Peyer's patch (tissue), 4 donors: ENCODE data around the gene ARHGEF7.

Experiments used
- CTCF ChIP-seq, 6 experiments: fragments of 450-650 bp in 4 of 6; fragments of 200-600 bp in 2 of 6; sonication (generic) in 1 of 6; IDR thresholded peaks; one replicate each; pipeline ENCODE4 v1.5.1; 2017 to 2019; ENCODE audit warnings: antibody characterized with exemption in 6 of 6, mild to moderate bottlenecking in 3 of 6, moderate library complexity in 1 of 6
- POLR2A ChIP-seq, 2 donors: fragments of 450-650 bp; IDR thresholded peaks; one replicate each; pipeline ENCODE4 v1.5.1; 2017; ENCODE audit warnings: antibody characterized with exemption in 2 of 2, mild to moderate bottlenecking in 2 of 2, moderate library complexity in 2 of 2

GRCh38 chr13:111303559-111303958 is 188.4 kb downstream of the ARHGEF7 start:
- TF ChIP-seq CTCF (IDR thresholded peaks at IDR 0.05): no peak
- TF ChIP-seq POLR2A (IDR thresholded peaks at IDR 0.05): no peak
